Mucosa of descending colon (tissue), 3 donors: ENCODE data around the gene KCNK5. TPM values are rescaled to one million over a fixed set of nuclear protein-coding genes. Genes with fewer than 3 reads are reported as not detected.

Source experiments
- ATAC-seq: fragments of 200-7000 bp; cut with Tn5 transposase; one replicate; pipeline ENCODE4 v1.9.1; 2020; ENCODE audit warnings: mild to moderate bottlenecking, moderate library complexity
- DNase-seq, 3 donors: peaks; one replicate each; pipeline ENCODE4 v3.0.0-alpha.2; 2020
- H3K36me3 ChIP-seq: fragments of 200-600 bp; one replicate; pipeline ENCODE4 v1.8.0; 2021; ENCODE audit warnings: low read depth, mild to moderate bottlenecking
- H3K4me1 ChIP-seq: fragments of 200-600 bp; one replicate; pipeline ENCODE4 v1.8.0; 2021; ENCODE audit warnings: low read depth, mild to moderate bottlenecking
- H3K4me3 ChIP-seq: fragments of 200-600 bp; one replicate; pipeline ENCODE4 v1.8.0; 2021; ENCODE audit warnings: mild to moderate bottlenecking
- H3K9me3 ChIP-seq: fragments of 200-600 bp; one replicate; pipeline ENCODE4 v1.8.0; 2021; ENCODE audit warnings: mild to moderate bottlenecking
- intact Hi-C, 2 donors: fragments of 100-400 bp; cut with DNase I in 1 of 2; cut with micrococcal nuclease in 1 of 2; formaldehyde crosslinking; loops; one replicate each; pipeline versions ENCODE4 v1.11.0 to v1.11.1; 2022; cut with DNase I, micrococcal nuclease
- total RNA-seq, 3 donors: library from RNA; stranded (reverse); fragmentation: NEBNext Ultra II Directional in 2 of 3; extraction: Animal tissue kit (Norgen Biotek cat#: 25700) in 2 of 3; gene quantifications; one replicate each; pipeline versions ENCODE4 v1.2.1 to v1.2.4, GENCODE V29; 2021 to 2023
- TF ChIP-seq, protein P1 (sequence below): fragments of 200-600 bp; IDR thresholded peaks from one replicate; pipeline ENCODE4 v1.8.0; 2022; ENCODE audit warnings: antibody characterized with exemption, mild to moderate bottlenecking
- donor health status: DM: no; HTN: no; CAD: no; lungs with moderate emphysema.
- donor health status: DM: no; HTN: no; CAD: no.
- donor health status: DM: no; HTN: yes; CAD: no.

Gene KCNK5
- total RNA-seq, 3 donors from 2014 or later, result 33.6 to 69.8 (median 42.7) TPM

DNA sequence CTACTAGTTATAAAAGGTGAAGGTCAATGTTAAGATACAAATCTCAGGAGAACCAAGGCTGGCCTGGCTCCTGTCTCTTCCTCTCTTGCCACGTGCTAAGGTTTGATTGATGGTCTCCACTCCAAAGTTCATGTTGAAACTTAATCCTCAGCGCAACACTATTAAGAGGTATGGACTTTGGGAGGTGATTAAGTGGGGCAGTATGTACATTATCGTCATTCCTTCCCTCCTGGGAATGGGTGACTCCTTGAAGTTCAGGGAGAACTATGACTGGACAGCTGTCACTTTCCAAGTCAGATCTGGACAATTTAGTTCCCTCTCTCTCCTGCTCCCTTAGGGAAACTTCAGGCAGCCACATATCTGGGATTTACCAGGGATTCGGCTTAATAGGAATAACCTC lies 50.5 kb downstream of the KCNK5 start:
- Histone ChIP-seq H3K9me3 (peaks cover 9% of the 10 kb centered on the region), H3K4me1 (peaks cover 2% of the 10 kb centered on the region), H3K36me3 (no peaks in the 10 kb centered on the region), H3K4me3 (no peak overlapping the region)
- no peak for ATAC-seq
- TF ChIP-seq, protein P1, sequence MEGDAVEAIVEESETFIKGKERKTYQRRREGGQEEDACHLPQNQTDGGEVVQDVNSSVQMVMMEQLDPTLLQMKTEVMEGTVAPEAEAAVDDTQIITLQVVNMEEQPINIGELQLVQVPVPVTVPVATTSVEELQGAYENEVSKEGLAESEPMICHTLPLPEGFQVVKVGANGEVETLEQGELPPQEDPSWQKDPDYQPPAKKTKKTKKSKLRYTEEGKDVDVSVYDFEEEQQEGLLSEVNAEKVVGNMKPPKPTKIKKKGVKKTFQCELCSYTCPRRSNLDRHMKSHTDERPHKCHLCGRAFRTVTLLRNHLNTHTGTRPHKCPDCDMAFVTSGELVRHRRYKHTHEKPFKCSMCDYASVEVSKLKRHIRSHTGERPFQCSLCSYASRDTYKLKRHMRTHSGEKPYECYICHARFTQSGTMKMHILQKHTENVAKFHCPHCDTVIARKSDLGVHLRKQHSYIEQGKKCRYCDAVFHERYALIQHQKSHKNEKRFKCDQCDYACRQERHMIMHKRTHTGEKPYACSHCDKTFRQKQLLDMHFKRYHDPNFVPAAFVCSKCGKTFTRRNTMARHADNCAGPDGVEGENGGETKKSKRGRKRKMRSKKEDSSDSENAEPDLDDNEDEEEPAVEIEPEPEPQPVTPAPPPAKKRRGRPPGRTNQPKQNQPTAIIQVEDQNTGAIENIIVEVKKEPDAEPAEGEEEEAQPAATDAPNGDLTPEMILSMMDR, result no peak
- intact Hi-C loops, result no loop called here
- DNase-seq, result no peak

DNA sequence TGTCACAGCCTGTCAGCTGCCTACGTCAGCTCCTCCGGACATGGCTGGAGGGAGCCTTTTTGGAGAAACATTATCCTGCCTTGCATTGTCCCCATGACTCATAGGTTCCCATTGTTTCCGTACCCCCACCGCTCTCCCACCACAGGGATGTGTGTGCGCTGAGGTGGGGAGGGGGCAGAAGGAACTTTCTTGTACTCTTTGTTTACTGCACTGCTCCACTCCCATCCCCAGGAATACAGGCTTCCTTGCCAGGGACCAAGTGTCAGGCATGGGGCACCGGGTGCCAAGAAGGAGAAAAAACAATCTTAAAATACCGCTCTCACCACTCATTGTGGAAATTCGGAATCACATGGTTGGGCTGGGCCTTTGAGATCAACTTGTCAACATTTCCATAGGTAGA lies 51.0 kb downstream of the KCNK5 start:
- Histone ChIP-seq H3K4me1 (no peaks in the 10 kb centered on the region), H3K9me3 (peaks cover 9% of the 10 kb centered on the region), H3K36me3 (no peaks in the 10 kb centered on the region), H3K4me3 (no peak overlapping the region)
- DNase-seq, result no peak
- ATAC-seq, result no peak
- intact Hi-C loops, result no loop called here
- TF ChIP-seq, protein P1, result no peak

DNA sequence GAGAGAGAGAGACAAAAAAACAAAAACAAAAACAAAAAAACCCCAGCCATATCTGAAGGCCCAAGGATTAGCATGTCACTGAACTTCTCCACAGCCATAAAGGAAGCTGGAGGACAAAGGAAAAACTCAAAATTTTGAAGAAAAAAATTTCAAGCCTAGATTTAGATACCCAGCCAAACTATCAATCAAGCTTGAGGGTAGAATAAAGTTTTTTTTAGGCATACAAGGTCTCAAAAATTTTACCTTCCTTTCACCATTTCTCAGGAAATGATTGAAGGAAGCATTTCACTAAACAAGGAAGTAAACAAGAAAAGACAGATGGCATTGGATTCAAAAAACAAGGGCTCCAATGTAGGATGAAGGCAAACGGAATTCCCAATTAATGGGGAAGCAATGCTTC lies 52.1 kb downstream of the KCNK5 start:
- ATAC-seq, result no peak
- Histone ChIP-seq H3K36me3 (no peaks in the 10 kb centered on the region), H3K4me1 (no peaks in the 10 kb centered on the region), H3K9me3 (peaks cover 9% of the 10 kb centered on the region), H3K4me3 (no peak overlapping the region)
- intact Hi-C loops, result no loop called here
- DNase-seq, result no peak
- TF ChIP-seq, protein P1, result no peak

DNA sequence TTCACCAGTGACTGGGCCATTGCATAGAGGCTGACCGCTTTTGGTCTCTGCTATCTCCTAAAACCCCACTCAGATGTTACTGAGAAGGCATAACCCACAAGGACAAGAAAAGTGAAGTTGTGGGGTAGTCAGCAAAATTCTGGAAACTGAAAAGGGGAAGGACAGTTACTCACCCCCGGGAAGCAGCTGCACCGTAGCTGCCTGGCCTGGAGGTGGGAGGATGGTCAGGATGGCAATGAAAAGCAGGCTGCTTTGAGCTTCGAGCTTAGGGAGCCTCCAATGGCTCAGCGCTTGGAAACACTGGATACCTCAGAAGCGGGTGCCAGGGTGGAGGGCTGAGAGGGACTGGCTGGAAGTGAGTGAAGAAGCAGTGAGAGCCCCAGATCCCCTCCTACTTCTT lies 56.0 kb downstream of the KCNK5 start:
- intact Hi-C loops, result no loop called here
- no peak for ATAC-seq

DNA sequence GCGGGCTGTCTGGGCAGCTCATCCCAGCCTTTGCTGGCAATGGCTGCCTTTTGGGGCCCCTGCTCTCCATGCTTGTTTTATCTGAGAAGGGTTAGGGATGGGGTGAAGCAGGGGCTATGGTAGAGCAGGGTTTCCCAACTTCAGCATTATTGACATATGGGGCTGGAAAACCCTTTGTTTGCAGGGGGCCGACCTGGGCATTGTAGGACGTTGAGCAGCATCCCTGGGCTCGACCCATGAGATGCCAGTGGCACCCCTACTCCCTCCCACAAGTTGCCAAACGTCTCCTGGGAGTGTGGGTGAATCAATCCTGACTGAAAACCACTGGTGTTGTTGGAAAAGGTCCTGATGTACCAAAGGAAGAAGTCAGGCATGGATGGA lies 56.9 kb downstream of the KCNK5 start:
- Histone ChIP-seq H3K36me3 (no peaks in the 10 kb centered on the region), H3K4me1 (peaks cover 14% of the 10 kb centered on the region), H3K9me3 (peaks cover 13% of the 10 kb centered on the region), H3K4me3 (no peak overlapping the region)
- no peak for ATAC-seq
- TF ChIP-seq, protein P1, result no peak
- intact Hi-C loops, result no loop called here
- DNase-seq, result no peak

More for the DNA sequence above, 56.0 kb downstream of the KCNK5 start:
- H3K4me1 ChIP-seq, result peaks cover 14% of the 10 kb centered on the region
- TF ChIP-seq, protein P1, result no peak
- peaks cover 16% of the 10 kb centered on the region for H3K9me3 ChIP-seq
- no peak overlapping the region for H3K4me3 ChIP-seq
- no peak for DNase-seq
- no peaks in the 10 kb centered on the region for H3K36me3 ChIP-seq
